GM21423 (cell line): ENCODE measurements around the gene EZR.

ENCODE experiments used
- ATAC-seq: cut with Tn5 transposase; IDR thresholded peaks from one replicate; pipeline ENCODE4 v1.9.1; 2021; ENCODE audit warnings: mild to moderate bottlenecking, moderate library complexity; ENCODE audit not compliant: unreplicated experiment

Gene EZR

DNA sequence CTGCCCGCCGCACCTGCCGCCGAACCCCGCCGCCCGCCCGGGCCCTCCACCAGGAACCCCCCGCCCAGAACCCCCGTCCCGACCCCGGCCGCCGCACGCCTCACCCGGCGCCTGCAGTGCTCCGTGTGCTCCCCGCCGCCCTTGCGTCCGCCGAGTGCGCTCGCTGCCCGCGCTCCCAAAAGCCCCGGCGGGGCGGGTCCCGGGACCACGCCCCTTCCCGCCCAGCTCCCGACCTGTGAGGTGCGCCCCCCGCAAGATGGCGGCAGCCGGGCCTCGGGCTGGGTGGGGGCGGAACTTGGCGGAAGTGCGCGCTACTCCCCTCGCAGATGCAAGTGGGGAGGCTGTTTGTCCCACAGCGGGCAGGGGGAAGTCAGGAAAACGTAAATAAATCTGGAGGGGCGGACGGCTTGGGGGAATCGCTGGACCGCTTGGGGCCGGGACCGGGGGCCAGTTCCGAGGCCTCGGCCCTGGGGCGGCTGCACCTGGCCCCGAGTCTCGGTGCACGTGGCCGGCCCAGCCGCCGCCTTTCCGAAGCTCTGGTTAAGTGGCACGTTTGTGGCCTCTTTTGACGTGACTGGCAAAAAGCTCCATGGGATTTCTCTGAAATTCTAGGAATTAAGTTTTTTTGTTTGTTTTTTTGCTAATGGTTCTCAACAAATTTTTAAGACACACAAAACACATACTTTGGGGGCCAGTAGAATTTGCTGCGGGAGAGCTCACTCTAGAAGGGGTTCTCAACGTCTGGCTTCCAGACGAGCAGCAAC, at the start of gene EZR:
TSS of gene EZR (minus strand) at position 156 of the 764 bp plus-strand sequence. CDS start 1,275 bp downstream, outside the sequence.
- peak; percentile 37 for ATAC-seq

GRCh38 chr6:158868122-158868480, 48.9 kb upstream of the EZR start:
- no peak for ATAC-seq

DNA sequence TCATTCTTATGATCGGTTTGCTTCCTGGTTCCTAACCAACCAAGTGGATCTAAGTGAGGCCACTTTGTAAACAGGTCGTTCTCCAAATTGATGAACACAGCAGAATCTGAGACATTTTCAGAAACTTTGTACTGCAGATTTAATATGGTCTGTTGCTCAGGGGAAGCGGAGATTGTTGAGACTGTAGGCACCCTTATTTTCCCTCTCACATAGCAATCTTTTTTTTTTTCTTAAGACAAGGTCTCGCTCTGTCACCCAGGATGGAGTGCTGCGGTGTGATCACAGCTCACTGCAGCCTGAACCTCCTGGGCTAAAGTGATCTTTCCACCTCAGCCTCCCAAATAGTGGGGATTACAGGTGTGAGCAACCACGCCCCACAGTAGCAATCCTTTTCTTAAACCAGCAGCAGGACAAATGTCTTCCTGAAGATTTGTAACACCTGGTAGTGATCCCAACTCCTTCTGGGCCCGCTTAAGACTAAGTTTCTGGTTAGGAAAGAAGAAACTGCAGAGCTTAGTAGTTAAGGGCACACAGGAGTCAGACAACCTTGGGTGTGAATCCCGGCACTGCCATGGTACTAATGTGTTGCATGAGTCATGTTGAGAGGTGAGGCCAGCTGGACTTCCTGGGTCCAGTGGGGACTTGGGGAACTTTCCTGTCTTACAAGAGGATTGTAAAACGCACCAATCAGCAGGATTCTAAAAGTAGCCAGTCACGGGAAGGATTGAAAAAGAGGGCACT, 48.4 kb upstream of the EZR start:
- ATAC-seq = no peak

DNA sequence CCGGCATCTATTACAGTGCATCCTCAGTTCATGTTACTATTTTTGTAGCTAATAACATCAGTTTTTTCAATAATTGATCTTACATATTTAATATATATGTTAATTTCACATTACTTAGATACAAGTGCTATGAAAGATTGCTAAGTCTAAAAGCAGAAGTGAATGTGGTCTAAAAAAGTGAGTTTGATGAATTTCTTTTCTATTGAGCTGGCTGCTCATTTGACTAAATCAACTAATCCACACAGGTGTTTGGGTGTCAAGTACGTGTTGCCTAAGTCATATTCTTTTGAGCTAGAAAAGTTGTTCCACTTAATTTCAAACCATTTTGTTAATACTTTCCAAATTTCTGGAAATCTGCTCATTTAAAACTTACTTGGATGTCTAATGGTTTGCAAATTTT, 46.6 kb upstream of the EZR start:
- ATAC-seq = no peak

GRCh38 chr6:158863646-158864045, 44.5 kb upstream of the EZR start:
- no peak for ATAC-seq

GRCh38 chr6:158861686-158862381, 42.7 kb upstream of the EZR start:
- no peak for ATAC-seq

GRCh38 chr6:158860279-158860865, 41.2 kb upstream of the EZR start:
- no peak for ATAC-seq

GRCh38 chr6:158856261-158856660, 37.1 kb upstream of the EZR start:
- no peak for ATAC-seq

DNA sequence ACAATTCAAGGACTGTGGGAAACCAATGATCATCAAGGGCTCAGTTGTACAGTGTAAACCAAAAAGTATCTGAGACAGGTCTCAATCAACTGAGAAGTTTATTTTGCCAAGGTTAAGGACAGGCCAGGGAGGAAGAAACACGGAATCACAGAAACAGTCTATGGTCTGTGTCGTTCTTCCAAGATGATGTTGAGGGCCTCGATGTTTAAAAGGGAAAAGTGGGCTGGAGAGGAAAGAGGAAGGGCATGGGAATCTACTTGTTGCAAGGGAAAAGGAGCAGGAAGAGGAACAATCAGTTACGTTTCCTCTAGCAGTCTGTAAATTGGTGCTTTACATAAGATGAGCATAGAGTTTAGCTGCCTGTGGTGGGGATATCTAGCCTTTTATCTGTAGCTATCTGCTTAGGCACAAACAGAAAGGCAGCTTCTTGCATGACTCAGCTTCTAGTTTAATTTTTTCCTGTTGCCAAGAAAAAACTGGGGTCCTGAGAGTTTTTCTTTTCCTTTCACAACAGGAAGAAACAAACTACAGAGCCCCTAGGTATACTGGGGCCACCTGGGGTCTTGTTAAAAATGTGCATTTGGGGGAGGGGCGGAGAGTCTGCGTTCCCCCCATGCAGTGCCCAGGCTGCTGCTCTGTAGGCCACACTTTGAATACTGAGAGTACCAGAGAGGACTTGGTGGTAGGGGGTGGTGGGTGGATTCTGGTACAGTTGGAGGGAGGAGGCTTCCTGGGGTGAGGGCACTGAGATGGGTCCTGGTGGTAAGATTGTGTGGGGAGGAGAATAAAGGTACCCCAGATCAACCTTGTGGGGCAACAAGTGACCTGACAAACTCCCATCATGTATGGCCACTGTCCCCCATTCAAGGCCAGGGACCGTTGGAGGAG, 35.3 kb upstream of the EZR start:
- ATAC-seq = no peak

- ATAC-seq = no peak
Measured at GRCh38 chr6:158853880-158854213, 34.7 kb upstream of the EZR start.

GRCh38 chr6:158853072-158853879, 34.1 kb upstream of the EZR start:
- ATAC-seq = peak; percentile 85

DNA sequence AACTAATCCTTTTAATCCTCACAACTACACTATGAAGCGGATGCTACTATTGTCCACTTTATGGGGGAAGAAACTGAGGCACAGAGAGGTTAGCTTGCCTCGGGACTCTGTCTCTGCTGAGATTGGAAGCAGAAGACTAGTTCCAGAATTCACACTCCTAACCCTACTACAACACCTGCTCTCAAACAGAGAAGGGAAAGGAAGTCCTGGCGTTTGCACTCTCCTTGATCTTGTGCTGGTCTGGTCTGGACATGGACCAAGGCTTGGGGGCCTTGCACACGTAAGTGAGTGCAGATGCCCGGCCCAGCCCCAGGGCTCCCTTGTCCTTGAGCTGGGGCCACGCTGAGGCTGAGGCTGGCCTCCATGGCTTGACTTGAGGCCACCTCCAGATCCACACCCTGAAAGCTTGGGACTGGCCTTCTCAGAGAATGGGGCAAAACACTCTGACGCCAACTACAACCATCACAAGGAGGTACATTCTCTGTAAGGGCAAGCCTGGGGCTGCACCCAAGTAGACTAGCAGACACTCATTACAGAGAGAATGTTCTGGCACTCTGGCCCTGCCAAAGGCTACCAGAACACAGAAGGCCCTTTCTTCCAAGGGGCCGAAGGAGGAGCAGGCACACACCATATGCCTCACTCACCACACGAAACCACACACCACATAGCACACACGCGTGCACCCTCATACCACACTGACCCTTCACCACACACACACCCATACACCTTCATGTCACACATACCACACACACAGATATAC, 33.3 kb upstream of the EZR start:
- no peak for ATAC-seq

DNA sequence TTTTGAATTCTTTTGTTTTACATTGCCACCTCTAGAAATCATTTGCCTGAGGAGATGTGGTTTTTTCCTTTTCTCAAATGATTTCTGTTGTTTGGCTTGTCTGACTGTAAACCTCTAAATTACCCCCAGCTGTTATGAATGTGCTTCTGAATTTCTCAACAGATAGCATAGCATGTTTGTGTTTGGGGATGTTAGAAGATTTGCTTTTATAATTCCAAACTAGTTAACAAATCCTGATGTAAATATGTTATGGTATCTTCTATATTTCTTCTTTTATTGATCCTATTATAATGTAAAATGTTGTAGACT, 31.6 kb upstream of the EZR start:
- no peak for ATAC-seq

DNA sequence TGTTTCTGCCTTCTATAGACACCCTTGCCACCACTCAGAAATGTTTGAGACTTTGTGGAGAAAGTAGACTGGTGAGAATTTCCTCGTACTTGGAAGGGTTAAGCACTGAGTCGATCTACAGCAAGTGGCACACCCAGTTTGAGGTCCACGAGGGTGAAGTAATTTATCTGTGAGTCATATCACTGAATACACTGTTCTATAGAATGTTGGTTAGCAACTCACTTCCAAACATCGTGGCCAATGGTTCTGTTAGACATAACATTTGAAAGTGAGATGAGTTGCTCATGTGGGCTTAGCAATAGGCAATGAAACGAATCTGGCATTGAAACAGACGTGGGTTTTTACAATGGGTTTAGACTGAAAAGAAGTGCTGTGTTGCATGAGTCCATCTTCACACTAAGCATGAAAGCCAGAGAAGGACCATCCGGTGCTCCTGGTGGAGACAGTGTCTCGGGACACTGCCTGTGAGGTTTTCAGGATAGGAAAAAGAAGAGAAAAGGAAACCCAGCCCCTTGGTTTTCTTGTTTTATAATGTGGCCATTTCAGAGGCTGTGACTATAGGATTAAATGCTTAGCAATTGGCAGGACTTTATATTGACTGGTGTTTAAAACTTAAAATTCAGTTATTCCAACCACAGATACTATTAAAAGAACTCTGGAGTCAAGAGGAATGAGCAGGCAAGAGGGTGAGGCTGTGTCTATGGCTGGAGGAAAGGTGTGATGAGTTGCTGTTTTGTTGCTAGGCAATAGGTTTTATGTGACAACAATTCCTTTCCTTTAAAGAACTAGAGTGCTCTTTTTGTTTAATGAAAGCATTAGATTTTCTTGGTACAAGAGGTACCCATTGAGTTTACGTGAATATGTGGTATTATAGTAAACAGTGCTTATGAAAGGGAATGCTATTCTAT, 31.0 kb upstream of the EZR start:
- ATAC-seq = no peak

DNA sequence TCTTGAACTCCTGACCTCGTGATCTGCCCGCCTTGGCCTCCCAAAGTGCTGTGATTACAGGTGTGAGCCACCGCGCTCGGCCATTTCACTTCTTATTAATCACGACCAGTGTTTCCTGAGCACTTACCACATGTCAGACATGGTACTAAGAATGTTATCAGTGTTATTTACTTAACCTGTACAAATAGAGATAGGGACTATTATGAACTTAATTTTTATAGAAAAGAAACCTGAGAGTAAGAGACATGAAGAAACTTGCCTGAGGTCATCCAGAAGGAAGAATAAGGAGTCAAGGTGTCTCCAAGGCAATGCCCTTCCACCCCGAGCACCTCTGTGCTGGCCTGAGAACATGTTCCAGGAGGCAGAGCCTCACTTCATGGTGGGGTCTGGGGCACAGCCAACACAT, 29.3 kb upstream of the EZR start:
- no peak for ATAC-seq

DNA sequence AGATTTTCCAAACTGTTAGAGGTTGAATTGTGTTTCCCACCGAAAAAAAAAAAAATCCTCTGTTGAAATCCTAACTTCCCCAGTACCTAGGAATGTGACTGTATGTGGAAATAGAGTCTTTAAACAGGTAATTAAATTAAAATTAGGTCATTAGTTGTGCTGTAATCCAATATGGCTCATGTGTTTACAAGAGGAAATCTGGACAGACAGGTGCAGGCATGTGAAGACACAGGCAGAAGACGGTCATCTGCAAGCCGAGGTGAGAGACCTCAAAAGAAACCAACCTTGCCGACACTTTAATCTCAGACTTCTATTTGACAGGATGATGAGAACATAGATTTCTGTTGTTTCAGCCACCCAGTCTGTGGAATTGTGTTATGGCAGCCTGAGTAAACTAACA, 28.6 kb upstream of the EZR start:
- no peak for ATAC-seq

DNA sequence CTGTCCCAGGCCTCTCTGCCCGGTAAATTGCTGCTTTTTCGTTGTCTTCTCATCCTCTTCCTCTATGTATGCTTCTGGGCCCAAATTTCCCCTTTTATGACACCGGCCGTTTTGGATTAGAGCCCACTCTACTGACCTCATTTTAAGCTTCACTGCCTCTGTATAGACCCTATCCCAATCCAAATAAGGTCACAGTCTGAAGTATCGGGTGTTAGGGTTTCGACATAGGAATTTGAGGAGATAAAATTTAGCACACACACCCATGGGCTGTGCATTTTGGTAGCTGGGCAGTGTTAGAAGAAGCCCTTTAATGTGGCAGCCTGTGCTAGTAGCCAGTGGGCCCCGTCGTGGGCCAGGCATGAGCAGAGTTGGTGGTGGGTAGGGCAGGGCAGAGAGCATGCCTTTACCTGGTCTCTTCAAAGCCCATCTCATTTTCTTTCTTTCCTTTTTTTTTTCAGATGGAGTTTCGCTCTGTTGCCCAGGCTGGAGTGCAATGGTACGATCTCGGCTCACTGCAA, 27.9 kb upstream of the EZR start:
- ATAC-seq = no peak
